ENCODE data around the gene LAYN. TPM values are rescaled to one million over a fixed set of nuclear protein-coding genes. Genes with fewer than 3 reads are reported as not detected.

Gene LAYN, protein sequence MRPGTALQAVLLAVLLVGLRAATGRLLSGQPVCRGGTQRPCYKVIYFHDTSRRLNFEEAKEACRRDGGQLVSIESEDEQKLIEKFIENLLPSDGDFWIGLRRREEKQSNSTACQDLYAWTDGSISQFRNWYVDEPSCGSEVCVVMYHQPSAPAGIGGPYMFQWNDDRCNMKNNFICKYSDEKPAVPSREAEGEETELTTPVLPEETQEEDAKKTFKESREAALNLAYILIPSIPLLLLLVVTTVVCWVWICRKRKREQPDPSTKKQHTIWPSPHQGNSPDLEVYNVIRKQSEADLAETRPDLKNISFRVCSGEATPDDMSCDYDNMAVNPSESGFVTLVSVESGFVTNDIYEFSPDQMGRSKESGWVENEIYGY
- 9.6 and 21.9 TPM in 2 replicates for total RNA-seq

DNA sequence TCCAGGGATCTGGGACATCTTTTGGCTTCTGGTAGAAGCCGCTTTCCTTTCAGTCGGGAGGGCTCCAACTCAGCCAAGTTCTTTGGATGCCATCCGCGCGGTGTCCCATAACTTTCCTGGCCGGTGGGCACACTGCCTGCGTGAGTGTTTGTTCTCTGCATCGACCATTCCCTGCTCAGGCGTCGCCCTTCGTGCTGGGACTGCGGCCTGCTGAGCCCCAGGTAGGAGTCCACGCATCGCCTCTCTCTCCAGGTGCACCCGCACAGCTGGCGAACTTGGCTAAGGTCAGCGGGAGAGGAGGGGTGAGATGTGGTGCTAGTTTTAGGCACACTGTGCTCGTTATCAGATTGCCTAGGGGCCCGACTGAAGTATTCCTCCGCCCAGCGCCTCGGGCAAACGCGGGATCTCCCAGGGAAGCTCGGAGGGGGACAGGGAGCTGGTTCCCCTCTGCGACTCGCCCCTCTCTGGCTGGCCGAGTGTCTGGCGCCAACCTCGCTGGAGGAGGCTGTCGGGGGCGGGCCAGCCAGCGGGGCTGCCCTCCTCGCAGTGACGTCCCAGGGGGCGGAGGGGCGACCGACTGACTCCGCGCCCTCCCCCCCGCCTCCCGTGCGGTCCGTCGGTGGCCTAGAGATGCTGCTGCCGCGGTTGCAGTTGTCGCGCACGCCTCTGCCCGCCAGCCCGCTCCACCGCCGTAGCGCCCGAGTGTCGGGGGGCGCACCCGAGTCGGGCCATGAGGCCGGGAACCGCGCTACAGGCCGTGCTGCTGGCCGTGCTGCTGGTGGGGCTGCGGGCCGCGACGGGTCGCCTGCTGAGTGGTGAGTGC lies at the start of gene LAYN:
TSS of gene LAYN (plus strand) at position 607 of the 823 bp plus-strand sequence. CDS start at position 731, 124 bp downstream.

DNA sequence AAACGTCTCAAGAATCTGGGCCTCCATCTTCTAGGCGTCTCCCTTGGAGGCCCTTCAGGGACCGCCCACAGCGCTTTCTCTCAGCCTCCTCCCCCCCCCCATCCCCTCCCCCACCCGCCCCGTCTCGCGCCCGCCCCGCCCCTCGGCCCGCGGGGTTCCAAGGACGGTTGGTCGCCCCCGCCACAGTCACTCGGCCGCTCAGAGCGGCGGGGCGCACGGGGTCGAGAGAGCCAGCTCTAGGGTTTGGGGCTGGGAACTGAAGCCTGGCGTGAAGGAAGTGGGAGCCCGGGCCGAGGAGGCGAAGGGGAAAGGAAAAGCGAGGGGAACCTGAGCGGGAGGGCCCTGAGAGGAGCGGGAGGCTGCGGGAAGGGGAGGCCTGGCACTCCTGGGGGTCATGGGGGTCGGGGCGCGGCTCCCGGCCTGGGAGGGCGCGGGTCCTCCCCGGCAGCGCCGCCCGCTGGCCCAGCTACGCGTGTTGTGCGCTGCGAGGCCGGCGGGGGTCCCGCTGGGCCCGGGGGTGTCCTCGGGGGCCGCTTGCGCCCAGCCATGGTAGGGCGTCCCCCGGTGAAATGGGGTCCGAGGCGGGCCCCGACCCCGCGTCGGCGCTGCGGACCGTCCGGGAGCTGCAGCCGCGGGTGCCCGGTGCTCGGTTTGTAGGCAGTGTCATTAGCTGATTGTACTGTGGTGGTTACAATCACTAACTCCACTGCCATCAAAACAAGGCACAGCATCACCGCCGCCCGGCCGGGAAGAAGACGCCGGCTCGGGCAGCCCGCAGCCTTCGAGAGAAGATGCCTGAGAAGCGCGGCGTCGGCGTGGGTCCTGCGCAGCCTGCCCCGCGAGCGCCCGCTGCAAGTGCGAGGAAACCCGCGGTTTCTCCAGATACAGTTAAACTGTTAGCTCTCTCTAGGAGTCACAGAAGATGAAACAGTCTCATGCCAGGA lies 28.0 kb upstream of the LAYN start, which contains the start of gene BTG4:
TSS of gene BTG4 (minus strand) at position 91 of the 944 bp plus-strand sequence. CDS start 13,610 bp downstream, outside the sequence.

DNA sequence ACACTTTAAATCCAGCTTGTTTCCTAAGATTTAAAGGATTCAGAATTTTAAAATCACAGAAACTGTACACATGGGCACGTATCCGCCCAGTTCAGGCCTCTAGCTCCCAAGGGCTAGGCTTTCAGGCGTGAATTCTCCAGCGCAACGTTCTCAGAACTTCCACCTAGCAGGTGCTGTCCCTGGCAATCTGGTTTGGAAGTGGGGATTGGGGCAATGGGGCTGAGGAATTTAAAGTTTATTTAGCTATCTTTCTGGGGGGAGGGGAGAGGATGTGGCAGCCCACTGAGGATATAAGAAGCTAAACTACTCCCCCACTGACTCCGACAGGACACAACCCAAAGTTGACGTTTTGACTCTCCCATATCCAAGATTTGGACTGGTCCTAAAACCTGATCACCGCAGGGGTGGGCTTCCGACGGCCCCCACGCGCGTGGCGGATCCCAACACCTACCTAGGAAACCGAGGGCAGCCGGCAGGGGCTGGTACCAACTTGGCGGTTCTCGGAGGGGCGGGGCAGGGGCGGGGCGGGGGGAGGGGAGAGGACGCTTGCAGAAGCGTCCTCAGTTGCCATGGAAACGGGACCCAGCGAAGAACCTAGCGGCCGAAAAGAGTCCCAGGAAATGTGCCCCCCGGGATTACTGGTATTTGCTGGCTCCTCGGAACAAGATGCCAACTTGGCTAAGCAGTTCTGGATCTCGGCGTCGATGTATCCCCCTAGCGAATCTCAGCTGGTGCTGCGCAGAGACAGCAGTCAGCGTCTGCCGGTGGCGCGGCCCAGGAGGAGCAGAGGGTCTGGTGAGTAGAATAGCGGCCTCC lies 26.1 kb upstream of the LAYN start, which contains the start of gene HOATZ:
TSS of gene HOATZ (plus strand) at position 563 of the 816 bp plus-strand sequence. CDS start at position 570, 7 bp downstream.

DNA sequence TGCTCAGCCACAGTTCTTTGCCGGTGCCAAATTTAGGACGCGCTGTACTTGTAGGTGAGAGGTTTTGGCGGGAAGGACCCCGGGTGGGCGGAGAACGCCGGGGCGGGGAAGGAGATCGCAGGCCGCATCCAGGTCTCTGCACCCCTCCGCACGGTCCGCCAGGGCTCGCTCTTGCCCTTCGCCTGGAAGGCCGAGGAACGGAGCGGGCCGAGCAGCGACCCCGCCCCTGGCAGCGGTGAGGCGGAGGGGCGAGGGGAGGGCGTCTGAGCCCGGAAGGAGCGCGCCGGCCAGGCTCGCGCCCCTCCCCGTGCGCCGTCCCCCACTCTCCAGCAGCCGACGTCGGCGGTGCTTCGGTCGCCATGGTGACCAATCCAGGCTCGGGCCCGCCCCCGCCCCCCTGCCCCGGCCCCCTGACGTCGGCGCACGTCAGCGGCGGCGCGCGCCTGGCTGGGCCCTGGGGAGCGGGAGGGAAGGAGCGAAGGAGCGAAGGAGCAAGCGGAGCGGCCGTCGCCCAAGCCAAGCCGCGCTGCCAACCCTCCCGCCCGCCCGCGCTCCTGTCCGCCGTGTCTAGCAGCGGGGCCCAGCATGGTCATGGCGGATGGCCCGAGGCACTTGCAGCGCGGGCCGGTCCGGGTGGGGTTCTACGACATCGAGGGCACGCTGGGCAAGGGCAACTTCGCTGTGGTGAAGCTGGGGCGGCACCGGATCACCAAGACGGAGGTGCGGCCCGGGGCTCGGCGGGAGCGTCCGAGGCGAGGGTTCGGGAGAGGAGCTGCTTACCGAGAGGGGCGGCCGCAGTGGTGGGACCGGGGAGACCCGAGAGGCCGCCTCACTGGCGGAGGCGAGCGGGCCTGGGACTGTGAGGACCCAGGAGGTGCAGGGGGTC lies 61.7 kb downstream of the LAYN start, which contains the start of gene SIK2:
TSS of gene SIK2 (plus strand) at position 471 of the 886 bp plus-strand sequence. CDS start at position 586, 115 bp downstream.

Small RNA genes lying within 50 kb of the gene (small RNA-seq; reads per million reads assigned to genes)
- 20.6 reads per million, percentile 97 among the genes with 10 or more reads in this experiment for gene MIR34B (ENCODE audit: low replicate concordance)
- 27.5 reads per million, percentile 97 among the genes with 10 or more reads in this experiment for gene MIR34C (ENCODE audit: low replicate concordance)

Other genes starting within 250 kb of the LAYN start
- 0.14 TPM in 1 of 2 replicates, not detected in the other for gene POU2AF3, start 242.2 kb upstream of the LAYN start, total RNA-seq
- not detected in 2 replicates for gene POU2AF1, start 161.4 kb upstream of the LAYN start, total RNA-seq
- not detected in 2 replicates for gene BTG4, start 28.3 kb upstream of the LAYN start, total RNA-seq
- gene HOATZ, start 25.9 kb upstream of the LAYN start, total RNA-seq: not detected in 2 replicates
- gene SIK2, start 61.7 kb downstream of the LAYN start, total RNA-seq: 6.8 and 12.6 TPM in 2 replicates
- gene PPP2R1B, start 225.7 kb downstream of the LAYN start, total RNA-seq: 15.8 and 36.1 TPM in 2 replicates